Esophagus squamous epithelium (tissue), 4 donors: ENCODE data around the gene ESR2.

Source experiments
- POLR2A ChIP-seq, 4 donors: fragments of 450-650 bp; IDR thresholded peaks; one replicate each; pipeline ENCODE4 v1.6.1; 2017; ENCODE audit warnings: antibody characterized with exemption in 4 of 4, mild to moderate bottlenecking in 4 of 4, moderate library complexity in 3 of 4
- TF ChIP-seq, protein P1 (sequence below), 6 experiments: fragments of 450-650 bp in 4 of 6; fragments of 200-600 bp in 2 of 6; sonication (generic) in 2 of 6; IDR thresholded peaks; one replicate each; pipeline ENCODE4 v1.5.1; 2016 to 2019; ENCODE audit warnings: antibody characterized with exemption in 6 of 6, mild to moderate bottlenecking in 4 of 6, moderate library complexity in 4 of 6

DNA sequence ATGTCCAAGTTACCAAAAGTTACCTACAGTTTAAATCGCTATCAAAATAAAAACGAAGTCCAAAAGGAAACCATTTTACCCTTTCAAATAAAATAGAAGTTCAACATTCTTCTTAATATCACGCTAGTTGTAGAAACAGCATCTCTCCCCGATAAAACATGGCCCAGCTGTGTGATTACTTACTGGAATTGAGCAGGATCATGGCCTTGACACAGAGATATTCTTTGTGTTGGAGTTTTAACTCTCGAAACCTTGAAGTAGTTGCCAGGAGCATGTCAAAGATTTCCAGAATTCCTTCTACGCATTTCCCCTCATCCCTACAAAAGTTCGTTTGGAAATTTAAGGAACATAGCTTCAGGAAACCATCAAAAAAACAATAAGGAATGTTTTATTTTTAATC is 44.8 kb downstream of the ESR2 start:
- TF ChIP-seq, protein P1, sequence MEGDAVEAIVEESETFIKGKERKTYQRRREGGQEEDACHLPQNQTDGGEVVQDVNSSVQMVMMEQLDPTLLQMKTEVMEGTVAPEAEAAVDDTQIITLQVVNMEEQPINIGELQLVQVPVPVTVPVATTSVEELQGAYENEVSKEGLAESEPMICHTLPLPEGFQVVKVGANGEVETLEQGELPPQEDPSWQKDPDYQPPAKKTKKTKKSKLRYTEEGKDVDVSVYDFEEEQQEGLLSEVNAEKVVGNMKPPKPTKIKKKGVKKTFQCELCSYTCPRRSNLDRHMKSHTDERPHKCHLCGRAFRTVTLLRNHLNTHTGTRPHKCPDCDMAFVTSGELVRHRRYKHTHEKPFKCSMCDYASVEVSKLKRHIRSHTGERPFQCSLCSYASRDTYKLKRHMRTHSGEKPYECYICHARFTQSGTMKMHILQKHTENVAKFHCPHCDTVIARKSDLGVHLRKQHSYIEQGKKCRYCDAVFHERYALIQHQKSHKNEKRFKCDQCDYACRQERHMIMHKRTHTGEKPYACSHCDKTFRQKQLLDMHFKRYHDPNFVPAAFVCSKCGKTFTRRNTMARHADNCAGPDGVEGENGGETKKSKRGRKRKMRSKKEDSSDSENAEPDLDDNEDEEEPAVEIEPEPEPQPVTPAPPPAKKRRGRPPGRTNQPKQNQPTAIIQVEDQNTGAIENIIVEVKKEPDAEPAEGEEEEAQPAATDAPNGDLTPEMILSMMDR (IDR thresholded peaks at IDR 0.05) = no peak
- no peak for TF ChIP-seq POLR2A (IDR thresholded peaks at IDR 0.05)
